ENCODE measurements around the gene C12orf42. TPM values are rescaled to one million over a fixed set of nuclear protein-coding genes. Genes with fewer than 3 reads are reported as not detected.

Gene C12orf42
- under 1 TPM in 1 of 3 donors, not detected in 2; 0.57 TPM for polyA plus RNA-seq (ENCODE audit: insufficient read length in 3 of 3)

DNA sequence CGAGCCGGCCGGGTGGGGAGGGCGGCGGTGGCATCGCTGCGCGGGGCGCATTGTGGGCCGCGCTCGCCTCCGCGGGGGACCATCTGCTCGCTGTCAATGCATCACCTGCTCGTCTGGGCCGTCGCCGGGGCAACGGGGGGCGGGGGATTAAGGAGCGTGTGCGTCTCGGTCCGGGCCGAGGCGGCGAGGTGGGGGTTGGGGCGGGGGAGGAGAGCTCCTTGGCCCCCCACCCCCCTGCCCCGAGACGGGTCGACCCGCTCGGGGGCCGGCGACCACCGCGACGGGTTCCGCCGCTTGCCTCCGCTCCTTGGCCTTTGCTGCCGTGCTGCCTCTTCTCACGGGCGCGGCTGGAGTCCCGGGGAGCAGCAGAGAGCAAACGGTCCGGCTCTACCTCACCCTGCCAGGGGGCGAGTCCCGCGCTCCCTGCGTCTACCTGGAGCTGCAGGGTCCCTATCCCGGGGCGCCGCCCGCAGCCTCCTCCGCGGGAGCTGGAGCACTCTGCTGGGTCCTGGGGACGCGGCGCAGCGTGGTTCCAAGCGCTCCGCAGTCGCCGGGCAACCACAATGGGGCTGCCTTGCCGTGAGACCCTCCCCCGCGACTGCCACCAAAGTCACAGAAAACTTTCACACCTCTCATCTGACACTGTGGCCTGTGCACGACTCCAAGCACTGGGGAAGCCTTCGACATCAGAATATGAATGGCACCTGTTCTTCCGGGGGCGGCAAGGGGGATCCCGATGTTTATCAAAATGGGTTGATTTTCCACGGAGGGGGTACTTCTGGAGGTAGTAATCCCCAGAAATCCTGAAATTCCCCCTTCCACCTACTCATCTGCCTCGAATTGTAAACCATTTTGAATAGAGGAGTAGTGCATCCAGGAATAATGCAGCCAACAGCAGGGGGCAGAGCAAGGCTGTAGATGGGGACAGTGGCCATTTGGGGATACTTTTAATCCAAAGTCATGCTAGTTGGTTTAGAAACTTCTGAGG lies at the start of gene C12orf42:
TSS of gene C12orf42 (minus strand) at position 500 of the 988 bp plus-strand sequence. CDS start 17,542 bp downstream, outside the sequence.
- DNase-seq (ENCODE audit: low read depth in 3 of 3, low spot score in 2 of 3), result peak in 2 of 3 donors; percentile 17 to 36

DNA sequence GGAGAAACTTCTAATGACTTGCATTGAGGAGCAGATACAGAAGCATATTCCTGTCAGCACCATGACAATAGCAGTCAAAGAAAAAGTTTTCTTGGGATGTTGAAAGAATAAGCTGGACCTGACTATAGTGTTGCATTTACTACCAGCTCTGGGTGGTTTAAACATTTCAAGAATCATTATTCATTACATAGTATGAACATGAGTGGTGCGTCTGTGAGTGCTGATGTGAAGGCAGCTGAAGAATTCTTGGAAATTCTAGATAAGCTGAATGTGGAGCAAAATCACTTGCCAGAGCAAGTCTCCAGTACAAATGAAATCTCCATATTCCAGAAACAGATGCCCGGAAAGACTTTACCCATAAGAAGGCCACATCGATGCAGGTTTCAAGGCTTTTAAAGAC lies 46.3 kb upstream of the C12orf42 start:
- DNase-seq (ENCODE audit: low read depth in 3 of 3, low spot score in 2 of 3), result no peak

DNA sequence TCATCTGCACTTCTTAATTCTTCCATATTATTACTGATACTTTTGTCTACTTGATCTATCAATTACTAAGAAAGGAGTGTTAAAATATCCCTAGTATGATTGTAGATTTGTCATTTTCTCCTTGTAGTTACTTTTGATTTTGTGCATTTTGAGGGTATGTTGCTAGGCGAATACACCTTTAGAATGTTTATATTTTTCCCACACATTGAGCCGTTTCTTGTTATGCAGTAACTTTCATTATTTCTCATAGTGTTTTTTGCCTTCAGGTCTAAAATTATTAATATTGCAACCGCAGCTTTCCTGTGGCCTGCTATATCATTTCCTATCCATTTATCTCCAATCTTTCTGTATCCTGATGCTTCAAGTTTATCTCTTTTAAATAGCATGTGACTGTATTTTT lies 44.6 kb upstream of the C12orf42 start:
- no peak for DNase-seq (ENCODE audit: low read depth in 3 of 3, low spot score in 2 of 3)

DNA sequence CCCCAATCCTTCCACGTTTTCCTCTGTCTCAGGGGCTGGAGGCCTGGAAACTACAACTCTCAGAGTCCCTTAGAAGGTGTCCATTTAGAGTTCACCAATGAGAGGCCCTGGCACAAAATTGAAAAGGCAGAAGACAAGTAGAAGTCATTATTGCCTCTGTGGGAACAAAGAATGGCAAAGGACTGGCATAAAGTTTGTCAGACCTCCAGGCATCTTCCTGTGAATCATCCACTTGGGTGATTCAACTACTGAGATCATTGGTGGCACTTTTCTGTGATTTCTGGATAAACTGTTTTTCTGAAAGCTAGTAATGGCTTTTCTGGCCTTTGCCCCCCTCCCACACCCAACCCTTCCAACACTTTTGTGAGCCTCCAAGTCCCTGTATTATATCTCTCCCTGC lies 42.6 kb upstream of the C12orf42 start:
- no peak for DNase-seq (ENCODE audit: low read depth in 3 of 3, low spot score in 2 of 3)

DNA sequence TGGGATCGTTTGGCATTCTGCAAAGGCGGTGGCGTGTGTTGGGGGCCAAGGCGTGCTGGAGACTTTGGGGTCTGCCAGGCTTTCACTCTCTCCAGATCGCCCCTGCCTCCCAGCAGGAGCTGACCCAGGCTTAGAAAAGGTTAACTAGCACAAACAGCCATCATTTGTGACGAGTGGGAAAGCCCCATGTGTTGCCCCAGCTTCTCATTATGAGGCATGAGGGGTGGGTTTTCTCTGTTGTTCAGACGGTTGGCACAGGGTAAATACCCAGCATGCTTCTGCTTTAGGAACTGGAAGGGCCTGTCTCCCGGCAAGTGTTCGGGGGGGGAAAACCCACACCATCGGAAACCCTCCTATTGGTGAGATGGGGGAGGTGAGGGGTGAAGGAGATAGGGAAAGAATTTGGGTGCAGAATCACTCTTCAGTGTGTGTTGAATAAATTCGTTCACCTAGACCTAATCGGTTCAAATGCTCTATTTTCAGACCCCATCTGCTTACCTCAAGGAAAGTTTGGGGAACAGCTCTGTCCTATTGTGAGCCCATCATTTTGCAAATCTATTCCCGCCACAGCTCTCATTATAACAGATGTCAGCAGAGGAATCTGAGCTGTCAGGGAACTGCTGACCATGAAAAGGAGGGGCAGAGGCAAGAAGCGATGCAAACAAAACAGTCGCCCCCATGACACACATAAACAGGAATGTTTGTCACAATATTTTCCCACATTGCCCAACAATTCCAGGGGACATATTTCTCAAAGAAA lies 34.7 kb upstream of the C12orf42 start:
- DNase-seq (ENCODE audit: low read depth in 3 of 3, low spot score in 2 of 3), result no peak

DNA sequence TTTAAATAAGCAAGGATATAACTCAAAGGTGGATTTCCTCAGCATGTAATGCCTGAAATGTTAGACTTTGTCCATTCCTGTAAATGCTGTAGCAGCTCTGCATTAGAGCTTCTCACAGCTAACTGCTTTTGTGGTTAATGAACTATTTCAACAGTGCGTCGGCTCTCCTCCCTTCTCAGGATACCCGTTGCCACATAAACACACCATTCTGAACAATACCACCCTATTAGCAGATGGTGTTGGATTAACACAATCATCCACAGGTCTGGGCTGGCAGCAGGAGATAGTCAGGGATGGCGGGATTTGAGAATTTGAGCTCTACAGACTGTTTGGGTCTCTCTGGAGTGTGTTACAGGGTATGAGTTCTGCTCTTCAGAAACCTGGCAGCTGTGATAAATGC lies 33.5 kb upstream of the C12orf42 start:
- peak in 1 of 3 donors; percentile 26 for DNase-seq (ENCODE audit: low read depth in 3 of 3, low spot score in 2 of 3)

DNA sequence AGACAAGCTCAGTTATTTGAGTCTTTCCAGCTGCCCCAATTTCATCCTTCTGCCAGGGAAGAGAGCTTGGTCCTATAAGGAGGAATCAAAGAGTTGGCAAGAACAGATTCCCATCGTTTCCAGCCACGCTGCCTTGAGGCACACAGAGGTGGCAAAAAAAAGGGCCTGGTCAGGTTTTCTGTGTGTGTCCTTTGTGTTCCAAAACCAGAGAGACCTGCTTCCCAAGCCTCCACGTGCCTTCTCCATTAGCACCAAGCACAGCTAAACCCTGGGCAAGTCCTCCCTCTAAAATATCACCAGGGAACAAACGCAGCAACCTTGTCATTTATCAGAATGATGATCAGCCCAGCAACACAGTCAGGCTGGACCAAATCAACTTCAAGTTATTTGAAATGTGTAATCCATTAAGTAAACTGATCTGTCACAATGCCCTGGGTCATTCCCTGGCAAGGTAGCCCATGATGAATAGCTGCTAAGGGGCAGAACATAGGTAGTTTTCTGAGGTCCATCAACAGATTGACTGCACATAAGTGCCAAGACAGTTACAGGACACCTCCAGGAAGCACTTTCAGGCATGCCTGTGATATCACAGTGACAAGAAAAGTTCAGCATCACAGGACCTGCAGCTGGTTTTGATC lies 28.6 kb upstream of the C12orf42 start:
- no peak for DNase-seq (ENCODE audit: low read depth in 3 of 3, low spot score in 2 of 3)

DNA sequence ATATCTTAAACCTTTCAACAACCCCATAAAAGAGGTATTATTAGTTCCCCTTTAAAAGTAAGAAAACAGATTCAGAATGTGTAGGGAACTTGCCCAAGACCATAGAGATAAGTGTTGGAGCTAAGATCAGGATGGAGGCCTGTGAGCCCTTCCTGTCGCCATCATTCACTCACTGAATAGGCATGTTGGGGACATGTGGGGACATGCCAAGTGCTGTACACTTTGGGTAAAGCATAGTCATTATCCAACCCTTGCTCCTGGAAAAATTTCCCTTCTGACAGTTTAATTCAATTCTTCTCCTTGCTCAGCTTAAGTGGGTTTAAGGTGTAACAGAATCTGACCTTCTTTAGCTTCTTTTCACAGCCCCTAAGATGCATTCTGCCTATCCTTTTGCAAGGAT lies 28.0 kb upstream of the C12orf42 start:
- DNase-seq (ENCODE audit: low read depth in 3 of 3, low spot score in 2 of 3), result no peak

DNA sequence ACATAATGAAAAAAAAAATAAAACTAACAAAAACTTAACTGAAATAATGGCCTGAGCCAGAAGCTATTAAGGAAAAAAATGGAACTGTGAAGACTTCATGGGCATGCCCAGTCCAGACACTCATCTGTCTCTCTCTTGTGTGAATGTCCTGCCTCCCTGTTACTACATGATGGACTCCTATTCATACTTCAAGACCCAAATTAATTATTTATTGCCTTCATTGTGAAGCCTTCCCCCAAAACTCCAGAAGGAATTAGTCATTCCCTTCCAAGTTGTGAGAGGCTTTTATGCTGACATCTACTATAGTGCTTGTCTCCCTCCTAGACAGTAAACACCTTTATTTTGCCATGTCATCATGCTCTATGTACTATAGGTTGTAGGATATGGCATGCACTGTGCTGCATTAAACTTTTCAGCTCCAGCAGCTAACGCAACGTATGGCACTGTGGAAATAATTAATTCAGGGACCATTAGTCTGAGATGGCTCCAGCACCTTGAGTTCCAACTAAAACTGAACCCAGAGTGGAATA lies 25.0 kb upstream of the C12orf42 start:
- no peak for DNase-seq (ENCODE audit: low read depth in 3 of 3, low spot score in 2 of 3)

DNA sequence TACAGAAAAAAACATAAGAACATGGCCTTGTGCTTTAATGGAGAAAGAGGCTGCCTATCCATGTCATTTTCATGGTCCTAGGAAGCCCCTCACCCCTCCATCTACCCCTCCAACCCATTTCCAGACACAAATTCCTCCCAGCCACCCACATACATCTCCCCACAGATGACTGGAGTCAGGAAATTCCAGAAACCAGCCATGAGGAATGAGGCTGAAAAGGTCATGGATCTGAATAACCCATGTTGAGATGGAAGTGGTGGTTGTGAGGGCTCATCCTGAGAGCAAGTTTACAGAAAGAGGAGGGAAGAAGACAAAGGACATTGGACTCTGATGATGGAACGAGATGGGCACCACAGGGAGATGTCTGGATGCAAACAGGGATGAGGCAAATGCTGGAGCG lies 23.9 kb upstream of the C12orf42 start:
- DNase-seq (ENCODE audit: low read depth in 3 of 3, low spot score in 2 of 3), result no peak

DNA sequence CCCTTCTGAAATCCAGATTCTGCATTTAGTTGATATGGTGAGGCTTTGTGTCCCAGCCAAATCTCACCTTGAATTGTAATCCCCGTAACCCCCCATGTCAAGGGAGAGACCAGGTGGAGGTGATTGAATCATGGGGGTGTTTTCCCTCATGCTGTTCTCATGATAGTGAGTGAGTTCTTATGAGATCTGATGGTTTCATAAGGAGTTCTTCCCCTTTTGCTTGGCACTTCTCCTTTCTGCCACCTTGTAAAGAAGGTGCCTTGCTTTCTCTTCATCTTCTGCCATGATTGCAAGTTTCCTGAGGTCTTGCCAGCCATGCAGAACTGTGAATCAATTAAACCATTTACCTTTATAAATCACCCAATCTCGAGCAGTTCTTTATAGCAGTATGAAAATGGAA lies 23.1 kb upstream of the C12orf42 start:
- DNase-seq (ENCODE audit: low read depth in 3 of 3, low spot score in 2 of 3), result no peak

DNA sequence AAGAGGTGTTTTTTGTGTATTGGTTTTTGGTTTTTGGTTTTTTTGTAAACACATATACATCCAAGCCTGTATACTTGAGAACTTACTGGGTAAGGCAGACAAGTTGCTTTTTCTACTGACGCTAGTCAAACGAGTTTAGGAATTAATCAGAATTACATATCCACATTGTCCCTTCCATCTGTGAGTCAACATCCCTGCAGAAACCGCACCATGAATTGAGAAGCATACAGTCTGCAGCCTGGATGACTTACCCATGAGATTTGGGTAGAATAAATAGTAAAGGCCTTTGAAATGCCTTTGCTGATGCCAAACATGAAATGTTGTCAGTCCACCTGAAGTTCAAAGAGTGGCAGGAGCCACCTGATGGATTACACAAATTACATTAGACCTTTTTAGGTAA lies 21.4 kb upstream of the C12orf42 start:
- no peak for DNase-seq (ENCODE audit: low read depth in 3 of 3, low spot score in 2 of 3)

DNA sequence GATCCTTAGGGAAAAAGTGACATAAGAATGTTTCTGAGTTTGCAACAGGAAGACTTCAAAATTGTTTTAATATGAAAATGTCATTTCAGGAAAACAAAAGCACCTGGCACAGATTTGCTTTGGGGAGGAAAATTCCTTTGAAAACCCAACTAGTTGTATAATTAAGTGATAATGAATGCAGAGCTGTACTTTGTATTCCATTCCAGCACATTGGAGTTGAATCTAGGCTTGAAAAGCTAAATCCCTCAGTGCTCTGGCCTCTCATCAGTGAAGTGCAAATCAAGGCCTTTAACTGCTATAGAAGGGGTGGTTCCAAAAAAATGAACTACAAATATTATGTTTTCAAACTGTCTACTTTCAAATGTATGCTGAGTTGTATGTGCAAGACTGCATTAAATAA lies 19.6 kb upstream of the C12orf42 start:
- DNase-seq (ENCODE audit: low read depth in 3 of 3, low spot score in 2 of 3), result no peak

DNA sequence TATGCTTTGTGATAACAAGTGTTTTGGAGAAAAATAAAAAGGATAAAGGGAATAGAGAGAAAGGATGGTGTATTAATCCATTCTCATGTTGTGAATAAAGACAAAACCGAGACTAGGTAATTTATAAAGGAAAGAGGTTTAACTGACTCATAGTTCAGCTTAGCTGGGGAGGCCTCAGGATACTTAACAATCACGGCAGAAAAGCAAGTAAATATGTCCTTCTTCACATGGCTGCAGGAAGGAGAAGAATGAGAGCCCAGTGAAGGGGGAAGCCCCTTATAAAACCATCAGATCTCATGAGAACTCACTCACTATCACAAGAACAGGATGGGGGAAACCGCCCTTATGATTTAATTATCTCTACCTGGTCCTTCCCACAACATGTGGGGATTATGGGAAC lies 18.1 kb upstream of the C12orf42 start:
- no peak for DNase-seq (ENCODE audit: low read depth in 3 of 3, low spot score in 2 of 3)

DNA sequence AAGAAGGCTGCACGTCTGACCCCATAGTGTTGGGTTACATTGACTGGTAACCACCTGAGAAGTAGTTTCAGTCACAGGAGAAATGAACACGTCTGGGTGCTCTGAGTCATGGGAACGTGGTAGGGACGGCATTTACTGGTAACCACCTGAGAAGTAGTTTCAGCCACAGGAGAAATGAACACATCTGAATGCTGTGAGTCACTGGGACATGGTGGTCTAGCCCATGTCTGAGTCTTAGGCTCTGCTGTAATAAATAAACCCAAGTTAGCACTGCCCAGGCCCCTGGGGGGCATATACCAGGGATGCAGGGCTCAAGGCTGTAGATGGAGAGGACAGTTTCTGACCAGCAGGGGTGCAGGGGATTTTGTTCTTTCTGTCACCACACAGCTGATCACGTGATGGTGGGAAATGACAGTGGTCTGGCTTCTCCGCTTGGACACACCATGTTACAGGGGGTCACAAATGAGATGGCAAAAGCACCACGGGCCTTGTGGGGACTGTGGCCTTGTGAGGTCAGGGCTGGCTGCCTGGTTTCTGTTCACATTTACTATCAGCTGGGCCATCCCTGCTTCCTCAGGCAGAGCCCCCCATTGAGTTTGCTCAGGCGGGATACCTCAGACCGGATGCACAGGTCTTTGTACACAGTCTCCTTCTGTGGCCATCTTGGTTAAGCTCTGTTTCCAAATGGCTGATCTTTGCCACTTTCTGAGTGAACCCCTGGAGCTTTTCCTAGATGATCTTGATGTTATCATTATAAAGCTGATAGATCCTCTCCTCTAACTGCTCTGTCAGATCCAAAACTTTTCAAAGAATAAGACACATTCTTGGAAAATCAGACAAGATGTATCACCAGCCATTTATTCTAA lies 9.8 kb upstream of the C12orf42 start:
- no peak for DNase-seq (ENCODE audit: low read depth in 3 of 3, low spot score in 2 of 3)

DNA sequence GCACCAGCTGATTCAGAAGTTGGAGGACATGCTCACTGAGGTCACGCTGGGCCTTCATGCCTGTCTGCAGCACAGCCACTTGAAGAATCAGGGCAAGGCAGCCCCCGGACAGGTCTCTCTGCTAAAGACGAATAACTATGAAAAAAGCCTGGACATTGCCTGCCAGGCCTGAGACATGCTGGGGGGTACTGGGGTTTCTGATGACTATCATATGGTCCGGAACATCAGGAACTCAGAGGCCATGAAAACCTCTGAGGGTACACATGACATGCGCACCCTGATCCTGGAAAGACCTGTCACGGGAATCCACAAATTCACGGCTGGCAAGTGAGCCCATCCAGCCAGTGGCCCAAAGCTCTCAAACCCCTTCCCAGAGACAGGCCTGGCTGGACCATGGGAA lies 8.8 kb upstream of the C12orf42 start:
- no peak for DNase-seq (ENCODE audit: low read depth in 3 of 3, low spot score in 2 of 3)

DNA sequence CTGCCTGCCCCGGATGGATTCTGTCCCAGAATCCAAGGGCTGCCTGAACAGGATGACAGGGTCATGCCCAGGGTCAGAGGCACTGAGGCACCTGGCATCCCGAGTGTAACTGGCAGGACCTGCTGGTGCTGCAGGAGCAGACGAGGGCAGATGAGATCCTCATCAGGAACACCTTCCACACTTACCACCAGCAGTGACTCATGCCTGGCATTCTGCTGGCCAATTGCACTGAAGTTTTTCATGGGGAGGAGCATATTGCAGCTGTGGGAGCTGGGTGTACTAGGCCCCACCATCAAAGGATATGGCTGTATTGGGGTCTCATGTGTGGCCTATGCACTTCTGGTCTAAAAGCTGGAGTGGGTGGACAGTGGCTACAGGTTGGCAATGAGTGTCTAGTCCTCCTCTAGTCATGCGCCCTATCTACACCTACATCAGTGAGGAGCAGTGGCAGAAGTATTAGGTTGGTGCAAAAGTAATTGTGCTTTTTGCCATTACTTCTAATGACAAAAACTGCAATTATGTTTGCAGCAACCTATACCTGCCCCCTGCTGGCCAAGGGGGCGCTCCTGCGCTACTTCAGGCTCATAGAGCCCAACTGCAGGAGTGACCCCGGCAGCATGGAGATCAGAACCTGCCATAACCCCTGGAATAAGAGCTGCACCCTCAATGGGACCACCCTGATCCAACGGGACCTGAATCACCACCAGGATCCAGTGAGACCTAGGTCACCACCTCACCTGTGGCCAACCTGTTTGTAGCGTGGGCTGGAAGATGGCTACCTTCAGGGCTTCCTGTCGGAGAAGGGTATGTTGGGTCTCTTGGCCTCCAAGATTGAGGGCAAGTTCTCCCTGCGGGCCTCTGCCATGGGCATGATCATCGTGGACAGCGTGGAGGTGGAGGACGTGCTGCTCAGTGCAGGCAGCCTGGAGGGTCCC lies 8.0 kb upstream of the C12orf42 start:
- no peak for DNase-seq (ENCODE audit: low read depth in 3 of 3, low spot score in 2 of 3)

DNA sequence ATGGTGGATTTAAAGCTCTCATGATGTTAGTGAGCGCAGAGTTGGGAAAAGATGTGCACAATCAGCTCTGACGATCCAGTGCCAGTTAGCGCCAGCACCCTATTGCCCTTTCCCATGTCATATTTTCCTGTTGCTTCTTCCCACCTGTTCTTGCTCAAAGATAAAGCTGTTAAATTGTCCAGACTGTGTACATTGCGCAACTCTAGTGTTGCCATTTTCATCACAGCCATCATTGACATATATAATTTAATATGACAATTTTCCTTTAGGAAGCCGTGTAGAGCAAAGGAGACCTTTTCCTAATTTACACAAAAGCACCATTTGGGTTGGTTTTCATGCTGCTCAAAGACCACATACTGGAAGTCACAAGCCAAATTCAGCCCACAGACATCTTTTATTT lies 5.7 kb upstream of the C12orf42 start:
- DNase-seq (ENCODE audit: low read depth in 3 of 3, low spot score in 2 of 3), result no peak

DNA sequence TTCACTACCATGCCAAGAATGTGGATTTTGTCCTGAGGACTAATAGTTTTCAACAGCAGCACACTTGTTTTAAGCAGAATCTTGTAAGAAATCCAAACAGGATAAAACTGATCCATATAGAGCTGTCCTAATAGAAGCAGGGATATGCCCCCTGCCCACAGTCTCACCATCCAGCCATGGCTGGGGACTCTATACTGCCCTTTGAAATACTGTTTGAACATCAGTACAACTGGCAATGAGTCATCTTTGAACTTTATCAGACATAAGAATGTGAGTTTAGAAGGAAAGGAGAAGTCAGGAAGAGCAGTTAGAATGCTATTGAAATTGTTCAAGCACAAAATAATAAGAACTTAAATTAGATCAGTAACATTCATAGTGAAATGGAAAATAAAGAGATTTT lies 3.8 kb upstream of the C12orf42 start:
- no peak for DNase-seq (ENCODE audit: low read depth in 3 of 3, low spot score in 2 of 3)
